ENCODE data around the gene SMYD3.

- TF ChIP-seq, protein P1, sequence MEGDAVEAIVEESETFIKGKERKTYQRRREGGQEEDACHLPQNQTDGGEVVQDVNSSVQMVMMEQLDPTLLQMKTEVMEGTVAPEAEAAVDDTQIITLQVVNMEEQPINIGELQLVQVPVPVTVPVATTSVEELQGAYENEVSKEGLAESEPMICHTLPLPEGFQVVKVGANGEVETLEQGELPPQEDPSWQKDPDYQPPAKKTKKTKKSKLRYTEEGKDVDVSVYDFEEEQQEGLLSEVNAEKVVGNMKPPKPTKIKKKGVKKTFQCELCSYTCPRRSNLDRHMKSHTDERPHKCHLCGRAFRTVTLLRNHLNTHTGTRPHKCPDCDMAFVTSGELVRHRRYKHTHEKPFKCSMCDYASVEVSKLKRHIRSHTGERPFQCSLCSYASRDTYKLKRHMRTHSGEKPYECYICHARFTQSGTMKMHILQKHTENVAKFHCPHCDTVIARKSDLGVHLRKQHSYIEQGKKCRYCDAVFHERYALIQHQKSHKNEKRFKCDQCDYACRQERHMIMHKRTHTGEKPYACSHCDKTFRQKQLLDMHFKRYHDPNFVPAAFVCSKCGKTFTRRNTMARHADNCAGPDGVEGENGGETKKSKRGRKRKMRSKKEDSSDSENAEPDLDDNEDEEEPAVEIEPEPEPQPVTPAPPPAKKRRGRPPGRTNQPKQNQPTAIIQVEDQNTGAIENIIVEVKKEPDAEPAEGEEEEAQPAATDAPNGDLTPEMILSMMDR (IDR thresholded peaks at IDR 0.05) = no peak
- TF ChIP-seq POLR2A (IDR thresholded peaks at IDR 0.05) (no peak), POLR2AphosphoS5 (IDR thresholded peaks at IDR 0.05) (no peak)
Measured at GRCh38 chr1:245829194-245829593, 677.9 kb downstream of the SMYD3 start.
